ENCODE results near the gene KCNMA1. TPM values are rescaled to one million over a fixed set of nuclear protein-coding genes. Genes with fewer than 3 reads are reported as not detected.

The KCNMA1 gene
- polyA plus RNA-seq, 1 donor from 2014 or later: 60.8 TPM

DNA sequence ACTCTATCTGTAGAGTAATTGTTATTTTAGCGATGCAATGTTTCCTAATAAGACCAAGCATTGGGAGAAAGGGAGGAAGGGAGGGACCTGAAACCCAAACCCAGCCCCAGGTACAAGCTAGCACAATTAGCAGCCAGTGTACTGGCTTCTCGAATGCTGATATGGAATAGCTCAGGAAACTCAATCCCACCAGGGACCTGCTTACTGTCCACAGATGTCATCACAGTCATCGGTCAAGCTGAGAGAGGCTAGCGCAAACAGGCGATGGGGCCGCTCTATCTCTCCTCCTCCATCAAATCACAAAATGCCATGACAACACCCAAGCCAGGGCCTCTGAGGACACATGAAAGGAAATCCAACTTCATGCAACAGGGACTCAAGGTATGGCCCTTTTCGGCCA is 192.1 kb downstream of the KCNMA1 start:
- H3K4me2 ChIP-seq (ENCODE audit: low read length): no peak overlapping the region
- no peaks in the 10 kb centered on the region for H4K20me1 ChIP-seq (ENCODE audit: insufficient read depth)
- no peak overlapping the region for H3K27ac ChIP-seq (ENCODE audit: low read length)
- H3F3A ChIP-seq (ENCODE audit: insufficient read depth, low read length, poor library complexity, severe bottlenecking): no peaks in the 10 kb centered on the region
- no peak overlapping the region for H3K4me3 ChIP-seq (ENCODE audit: low read length)
- H3K27me3 ChIP-seq (ENCODE audit: insufficient read depth, low read depth, low read length): no peaks in the 10 kb centered on the region
- H3K9me3 ChIP-seq (ENCODE audit: low read length): no peaks in the 10 kb centered on the region
- H3K9me2 ChIP-seq (ENCODE audit: insufficient read depth, low read length): no peaks in the 10 kb centered on the region
- no peak overlapping the region for H3K9ac ChIP-seq (ENCODE audit: low read length)
- TF ChIP-seq MXI1 (conservative IDR thresholded peaks at IDR 0.05; ENCODE audit: poor library complexity, severe bottlenecking) (no peak), POLR2AphosphoS5 (IDR thresholded peaks at IDR 0.05) (no peak), SMC3 (conservative IDR thresholded peaks at IDR 0.05; ENCODE audit: poor library complexity) (no peak), RAD21 (conservative IDR thresholded peaks at IDR 0.05) (no peak), EZH2 (IDR thresholded peaks at IDR 0.05; ENCODE audit: borderline replicate concordance, insufficient read depth, low read length, poor library complexity, severe bottlenecking) (no peak), TAF1 (IDR thresholded peaks at IDR 0.05; ENCODE audit: low read depth) (no peak), EP300 (conservative IDR thresholded peaks at IDR 0.05; ENCODE audit: poor library complexity, severe bottlenecking) (no peak)
- TF ChIP-seq, protein P1, sequence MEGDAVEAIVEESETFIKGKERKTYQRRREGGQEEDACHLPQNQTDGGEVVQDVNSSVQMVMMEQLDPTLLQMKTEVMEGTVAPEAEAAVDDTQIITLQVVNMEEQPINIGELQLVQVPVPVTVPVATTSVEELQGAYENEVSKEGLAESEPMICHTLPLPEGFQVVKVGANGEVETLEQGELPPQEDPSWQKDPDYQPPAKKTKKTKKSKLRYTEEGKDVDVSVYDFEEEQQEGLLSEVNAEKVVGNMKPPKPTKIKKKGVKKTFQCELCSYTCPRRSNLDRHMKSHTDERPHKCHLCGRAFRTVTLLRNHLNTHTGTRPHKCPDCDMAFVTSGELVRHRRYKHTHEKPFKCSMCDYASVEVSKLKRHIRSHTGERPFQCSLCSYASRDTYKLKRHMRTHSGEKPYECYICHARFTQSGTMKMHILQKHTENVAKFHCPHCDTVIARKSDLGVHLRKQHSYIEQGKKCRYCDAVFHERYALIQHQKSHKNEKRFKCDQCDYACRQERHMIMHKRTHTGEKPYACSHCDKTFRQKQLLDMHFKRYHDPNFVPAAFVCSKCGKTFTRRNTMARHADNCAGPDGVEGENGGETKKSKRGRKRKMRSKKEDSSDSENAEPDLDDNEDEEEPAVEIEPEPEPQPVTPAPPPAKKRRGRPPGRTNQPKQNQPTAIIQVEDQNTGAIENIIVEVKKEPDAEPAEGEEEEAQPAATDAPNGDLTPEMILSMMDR (IDR thresholded peaks at IDR 0.05; ENCODE audit: poor library complexity, severe bottlenecking): no peak
- TF ChIP-seq, protein P2, sequence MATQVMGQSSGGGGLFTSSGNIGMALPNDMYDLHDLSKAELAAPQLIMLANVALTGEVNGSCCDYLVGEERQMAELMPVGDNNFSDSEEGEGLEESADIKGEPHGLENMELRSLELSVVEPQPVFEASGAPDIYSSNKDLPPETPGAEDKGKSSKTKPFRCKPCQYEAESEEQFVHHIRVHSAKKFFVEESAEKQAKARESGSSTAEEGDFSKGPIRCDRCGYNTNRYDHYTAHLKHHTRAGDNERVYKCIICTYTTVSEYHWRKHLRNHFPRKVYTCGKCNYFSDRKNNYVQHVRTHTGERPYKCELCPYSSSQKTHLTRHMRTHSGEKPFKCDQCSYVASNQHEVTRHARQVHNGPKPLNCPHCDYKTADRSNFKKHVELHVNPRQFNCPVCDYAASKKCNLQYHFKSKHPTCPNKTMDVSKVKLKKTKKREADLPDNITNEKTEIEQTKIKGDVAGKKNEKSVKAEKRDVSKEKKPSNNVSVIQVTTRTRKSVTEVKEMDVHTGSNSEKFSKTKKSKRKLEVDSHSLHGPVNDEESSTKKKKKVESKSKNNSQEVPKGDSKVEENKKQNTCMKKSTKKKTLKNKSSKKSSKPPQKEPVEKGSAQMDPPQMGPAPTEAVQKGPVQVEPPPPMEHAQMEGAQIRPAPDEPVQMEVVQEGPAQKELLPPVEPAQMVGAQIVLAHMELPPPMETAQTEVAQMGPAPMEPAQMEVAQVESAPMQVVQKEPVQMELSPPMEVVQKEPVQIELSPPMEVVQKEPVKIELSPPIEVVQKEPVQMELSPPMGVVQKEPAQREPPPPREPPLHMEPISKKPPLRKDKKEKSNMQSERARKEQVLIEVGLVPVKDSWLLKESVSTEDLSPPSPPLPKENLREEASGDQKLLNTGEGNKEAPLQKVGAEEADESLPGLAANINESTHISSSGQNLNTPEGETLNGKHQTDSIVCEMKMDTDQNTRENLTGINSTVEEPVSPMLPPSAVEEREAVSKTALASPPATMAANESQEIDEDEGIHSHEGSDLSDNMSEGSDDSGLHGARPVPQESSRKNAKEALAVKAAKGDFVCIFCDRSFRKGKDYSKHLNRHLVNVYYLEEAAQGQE (IDR thresholded peaks at IDR 0.05; ENCODE audit: borderline replicate concordance): no peak
- H3K79me2 ChIP-seq (replicated peaks; ENCODE audit: insufficient read depth, low read length): no peaks in the 10 kb centered on the region
- no peaks in the 10 kb centered on the region for H3K36me3 ChIP-seq (ENCODE audit: insufficient read depth, low read length)
- no peak overlapping the region for H2AFZ ChIP-seq (ENCODE audit: low read depth, low read length)

DNA sequence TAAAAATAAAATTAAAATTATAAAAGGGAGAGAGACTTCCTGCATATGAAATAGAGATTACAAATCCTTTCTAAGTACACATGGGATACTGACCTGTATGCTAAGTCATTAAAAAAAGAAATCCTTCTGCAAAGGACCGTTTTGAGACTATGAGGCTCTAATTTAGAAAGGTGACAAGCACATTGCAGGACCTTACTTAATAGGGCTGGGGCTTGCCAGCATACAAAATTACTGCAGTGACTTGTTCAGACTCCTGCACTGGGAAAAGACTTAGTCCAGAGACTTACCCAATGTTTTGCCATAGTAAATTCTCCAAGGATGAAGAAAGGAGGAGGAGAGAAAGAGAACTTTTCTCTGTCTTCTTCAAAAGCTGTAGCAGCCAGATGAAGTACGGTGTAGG is 193.6 kb downstream of the KCNMA1 start:
- Histone ChIP-seq H3K27me3 (ENCODE audit: insufficient read depth, low read depth, low read length) (no peaks in the 10 kb centered on the region), H3K27ac (ENCODE audit: low read length) (no peak overlapping the region), H3K4me2 (ENCODE audit: low read length) (no peak overlapping the region), H3K9ac (ENCODE audit: low read length) (no peak overlapping the region), H3F3A (ENCODE audit: insufficient read depth, low read length, poor library complexity, severe bottlenecking) (no peaks in the 10 kb centered on the region), H4K20me1 (ENCODE audit: insufficient read depth) (no peaks in the 10 kb centered on the region), H3K36me3 (ENCODE audit: insufficient read depth, low read length) (no peaks in the 10 kb centered on the region), H3K9me2 (ENCODE audit: insufficient read depth, low read length) (no peaks in the 10 kb centered on the region), H2AFZ (ENCODE audit: low read depth, low read length) (no peak overlapping the region), H3K9me3 (ENCODE audit: low read length) (no peaks in the 10 kb centered on the region), H3K79me2 (replicated peaks; ENCODE audit: insufficient read depth, low read length) (no peaks in the 10 kb centered on the region), H3K4me3 (ENCODE audit: low read length) (no peak overlapping the region)
- no peak for TF ChIP-seq POLR2AphosphoS5 (IDR thresholded peaks at IDR 0.05)
- no peak for TF ChIP-seq TAF1 (IDR thresholded peaks at IDR 0.05; ENCODE audit: low read depth)
- no peak for TF ChIP-seq RAD21 (conservative IDR thresholded peaks at IDR 0.05)
- no peak for TF ChIP-seq EP300 (conservative IDR thresholded peaks at IDR 0.05; ENCODE audit: poor library complexity, severe bottlenecking)
- TF ChIP-seq MXI1 (conservative IDR thresholded peaks at IDR 0.05; ENCODE audit: poor library complexity, severe bottlenecking): no peak
- no peak for TF ChIP-seq SMC3 (conservative IDR thresholded peaks at IDR 0.05; ENCODE audit: poor library complexity)
- TF ChIP-seq, protein P1 (IDR thresholded peaks at IDR 0.05; ENCODE audit: poor library complexity, severe bottlenecking): no peak
- TF ChIP-seq, protein P2 (IDR thresholded peaks at IDR 0.05; ENCODE audit: borderline replicate concordance): no peak
- no peak for TF ChIP-seq EZH2 (IDR thresholded peaks at IDR 0.05; ENCODE audit: borderline replicate concordance, insufficient read depth, low read length, poor library complexity, severe bottlenecking)

All from neural cell (in vitro differentiated cells).